LNCAP (cell line): ENCODE results near the gene PEX11A.

Experiments used
- TF ChIP-seq, protein P1 (sequence below): fragments of 450-650 bp; IDR thresholded peaks from 2 replicates; pipeline ENCODE4 v1.5.1; 2017; ENCODE audit warnings: mild to moderate bottlenecking

Gene PEX11A

DNA sequence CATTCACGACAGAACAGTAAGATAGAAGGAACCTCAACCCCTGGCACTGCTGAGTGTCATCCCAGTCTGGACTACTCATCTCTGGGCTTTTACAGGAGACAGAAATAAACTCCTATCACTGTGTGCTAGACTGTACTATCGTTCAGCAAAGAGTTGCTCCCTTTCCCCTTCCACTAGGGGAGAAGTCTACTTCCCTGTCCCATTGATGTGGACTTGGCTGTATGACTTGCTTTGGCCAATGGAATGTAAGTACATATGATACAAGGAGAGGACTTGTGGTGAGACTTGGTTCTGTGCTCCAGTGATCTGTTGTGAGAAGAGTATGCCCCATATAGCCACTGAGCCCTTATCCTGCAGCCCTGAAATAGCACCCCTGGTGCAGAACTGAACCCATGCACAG, 30.0 kb downstream of the PEX11A start:
- TF ChIP-seq, protein P1, sequence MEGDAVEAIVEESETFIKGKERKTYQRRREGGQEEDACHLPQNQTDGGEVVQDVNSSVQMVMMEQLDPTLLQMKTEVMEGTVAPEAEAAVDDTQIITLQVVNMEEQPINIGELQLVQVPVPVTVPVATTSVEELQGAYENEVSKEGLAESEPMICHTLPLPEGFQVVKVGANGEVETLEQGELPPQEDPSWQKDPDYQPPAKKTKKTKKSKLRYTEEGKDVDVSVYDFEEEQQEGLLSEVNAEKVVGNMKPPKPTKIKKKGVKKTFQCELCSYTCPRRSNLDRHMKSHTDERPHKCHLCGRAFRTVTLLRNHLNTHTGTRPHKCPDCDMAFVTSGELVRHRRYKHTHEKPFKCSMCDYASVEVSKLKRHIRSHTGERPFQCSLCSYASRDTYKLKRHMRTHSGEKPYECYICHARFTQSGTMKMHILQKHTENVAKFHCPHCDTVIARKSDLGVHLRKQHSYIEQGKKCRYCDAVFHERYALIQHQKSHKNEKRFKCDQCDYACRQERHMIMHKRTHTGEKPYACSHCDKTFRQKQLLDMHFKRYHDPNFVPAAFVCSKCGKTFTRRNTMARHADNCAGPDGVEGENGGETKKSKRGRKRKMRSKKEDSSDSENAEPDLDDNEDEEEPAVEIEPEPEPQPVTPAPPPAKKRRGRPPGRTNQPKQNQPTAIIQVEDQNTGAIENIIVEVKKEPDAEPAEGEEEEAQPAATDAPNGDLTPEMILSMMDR = no peak

DNA sequence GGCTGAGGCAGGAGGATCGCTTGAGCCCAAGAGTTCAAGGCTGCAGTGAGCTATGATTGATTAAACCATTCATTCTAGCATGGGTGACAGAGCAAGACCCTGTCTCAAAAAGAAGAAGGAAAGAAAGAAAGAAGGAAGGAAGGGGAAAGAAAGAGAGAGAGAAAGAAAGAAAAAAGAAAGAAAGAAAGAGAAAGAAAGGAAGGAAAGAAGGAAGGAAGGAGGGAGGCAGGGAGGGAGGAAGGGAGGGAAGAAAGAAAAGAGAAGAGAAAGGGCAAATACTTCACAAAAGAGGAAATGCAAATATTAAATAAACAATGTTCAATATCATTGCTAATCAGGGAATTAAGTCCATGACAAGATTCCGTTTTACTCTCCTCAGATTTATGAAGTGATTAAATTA, 31.3 kb downstream of the PEX11A start:
- TF ChIP-seq, protein P1 = no peak

DNA sequence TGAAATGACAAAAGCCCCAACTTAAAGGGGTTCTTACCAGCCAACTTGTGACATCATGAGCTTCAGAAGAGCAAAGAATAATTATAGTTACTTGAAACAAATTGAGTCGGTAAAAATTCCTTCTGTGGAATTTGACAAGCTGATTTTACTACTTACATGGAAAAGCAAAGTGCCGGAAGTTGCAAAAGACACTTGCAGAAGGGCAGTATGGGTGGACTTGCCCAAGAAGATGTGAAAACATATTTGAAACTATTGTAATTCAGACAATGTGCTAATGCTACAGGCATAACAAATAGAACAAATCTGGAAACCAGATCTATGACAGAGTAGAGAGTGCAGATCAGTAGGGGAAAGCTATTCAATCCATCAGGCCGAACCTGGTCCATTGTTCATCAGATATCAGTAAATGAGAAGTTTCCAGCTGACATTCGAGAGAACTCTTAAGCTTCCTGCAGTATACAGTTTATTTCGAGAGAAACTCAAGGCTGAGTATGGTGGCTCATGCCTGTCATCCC, 32.8 kb downstream of the PEX11A start:
- TF ChIP-seq, protein P1 = no peak

DNA sequence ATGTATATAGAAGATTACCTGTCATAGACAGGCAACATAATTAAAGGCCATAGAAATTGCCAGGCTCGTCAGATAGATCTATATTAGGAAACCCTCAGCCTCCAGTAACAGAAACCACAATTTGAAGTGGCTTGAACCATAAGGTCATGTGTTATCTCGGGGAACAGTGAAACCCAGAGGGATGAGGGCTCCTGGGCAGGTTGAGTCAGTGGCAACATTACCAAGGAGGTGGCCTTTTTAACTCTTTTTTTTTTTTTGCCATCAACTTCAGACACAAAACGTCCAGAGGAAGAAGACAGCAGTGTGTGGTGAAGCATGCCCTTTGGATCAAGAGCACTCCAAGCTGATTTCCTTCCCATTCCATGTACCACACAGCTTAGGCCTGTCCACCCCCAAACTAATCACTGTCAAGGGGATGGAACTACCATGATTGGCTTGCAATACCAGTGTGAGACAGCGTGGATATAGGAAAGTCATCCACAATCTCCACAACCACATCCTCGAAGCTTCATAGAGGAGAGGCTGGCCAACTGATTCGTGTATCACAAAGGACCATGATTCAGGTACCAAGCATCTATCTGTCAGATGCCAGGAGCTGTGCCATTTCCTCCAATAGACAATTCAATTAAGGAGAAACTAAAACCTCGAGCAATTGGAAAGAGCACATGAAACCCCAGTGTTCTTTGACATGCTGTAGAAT, 34.3 kb downstream of the PEX11A start:
- TF ChIP-seq, protein P1 = no peak

DNA sequence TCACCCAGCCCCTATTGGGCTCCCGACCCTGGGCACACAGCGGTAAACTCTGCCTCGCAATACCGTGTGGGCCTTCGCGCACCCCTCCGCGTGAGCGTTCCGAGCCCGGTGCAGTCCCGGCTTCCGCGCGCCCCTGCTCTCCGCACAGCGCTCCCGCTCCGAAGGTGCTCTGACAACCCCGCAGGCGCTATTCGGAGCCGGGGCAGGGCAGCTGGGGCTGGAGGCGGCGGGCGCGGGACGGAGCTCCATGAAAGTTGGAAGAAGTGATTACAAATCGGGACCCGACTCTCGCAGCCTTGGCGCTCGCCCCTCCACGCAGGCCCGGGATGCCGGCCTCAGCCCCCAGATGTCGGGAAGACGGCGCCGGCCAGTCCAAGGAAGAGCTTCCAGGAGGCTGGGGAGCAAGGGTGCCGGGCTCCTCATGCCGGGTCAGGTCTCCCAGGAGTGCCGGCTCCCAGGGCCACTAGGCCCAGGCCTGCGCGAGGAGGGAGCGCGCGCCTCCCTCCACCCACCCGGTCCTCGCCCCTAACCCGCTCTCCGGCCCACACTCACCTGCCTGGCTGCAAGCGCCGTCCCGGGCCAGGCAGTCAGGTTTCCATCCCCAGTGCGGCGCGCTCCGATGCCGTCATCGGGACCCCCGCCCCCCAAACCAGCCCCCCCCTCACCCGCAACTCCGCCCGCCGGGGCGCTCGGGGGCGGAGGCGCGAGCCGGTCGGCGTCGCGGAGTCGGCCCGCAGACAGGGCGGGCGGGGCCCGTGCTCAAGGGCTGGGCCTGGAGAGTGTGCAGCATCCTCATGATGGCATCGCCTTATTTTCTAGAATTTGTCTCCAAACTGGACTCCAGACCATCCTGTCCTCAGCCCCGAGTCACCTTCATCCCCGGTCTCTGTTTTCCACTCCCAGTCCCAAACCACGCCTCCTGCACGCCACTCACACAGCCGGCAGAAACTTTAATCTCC, 35.4 kb downstream of the PEX11A start, which contains the start of gene KIF7:
KIF7 (minus strand) TSS at position 621 of the 959 bp plus-strand sequence. CDS start 2,537 bp downstream, outside the sequence.
- TF ChIP-seq, protein P1 = no peak

DNA sequence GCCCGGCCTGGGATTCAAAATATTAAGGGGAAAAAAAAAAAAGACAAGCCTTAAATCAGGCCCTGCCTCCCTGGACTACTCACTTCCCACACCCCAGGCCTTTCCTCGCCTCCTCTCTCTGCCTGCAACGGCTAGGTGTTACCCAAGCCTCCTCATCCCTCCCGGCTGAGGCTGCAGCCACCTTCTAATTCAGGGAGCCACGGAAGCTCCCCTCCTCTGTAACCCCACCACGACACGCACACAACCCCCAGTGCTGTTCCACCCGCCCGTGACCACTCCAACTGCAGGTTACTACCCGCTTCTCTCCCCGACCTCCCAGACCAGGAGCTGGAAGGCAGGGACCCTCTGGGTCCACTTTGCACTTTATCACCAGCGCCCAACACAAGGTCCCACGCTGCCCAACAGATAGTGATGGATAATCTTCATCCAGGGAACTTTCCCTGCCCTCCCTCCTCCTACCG, 36.2 kb downstream of the PEX11A start:
- TF ChIP-seq, protein P1 = no peak

DNA sequence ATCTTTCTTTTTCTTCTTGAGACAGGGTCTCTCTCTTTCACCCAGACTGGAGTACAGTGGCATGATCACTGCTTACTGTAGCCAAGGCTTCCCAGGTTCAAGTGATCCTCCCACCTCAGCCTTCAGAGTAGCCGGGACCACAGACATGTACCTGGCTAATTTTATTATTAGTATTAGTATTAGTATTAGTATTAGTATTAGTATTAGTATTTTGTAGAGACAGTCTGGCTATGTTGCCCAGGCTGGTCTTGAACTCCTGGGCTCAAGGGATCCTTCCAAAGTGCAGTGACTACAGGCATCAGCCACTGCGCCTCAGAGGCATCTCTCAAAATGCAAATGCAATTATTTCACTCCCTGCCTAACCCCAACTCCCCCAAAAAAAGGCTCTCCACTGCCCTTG, 37.0 kb downstream of the PEX11A start:
- TF ChIP-seq, protein P1 = no peak
